ENCODE results near the gene NRXN3. TPM values are rescaled to one million over a fixed set of nuclear protein-coding genes. Genes with fewer than 3 reads are reported as not detected.

The NRXN3 gene
- polyA plus RNA-seq, 1 experiment: 7.0 TPM

DNA sequence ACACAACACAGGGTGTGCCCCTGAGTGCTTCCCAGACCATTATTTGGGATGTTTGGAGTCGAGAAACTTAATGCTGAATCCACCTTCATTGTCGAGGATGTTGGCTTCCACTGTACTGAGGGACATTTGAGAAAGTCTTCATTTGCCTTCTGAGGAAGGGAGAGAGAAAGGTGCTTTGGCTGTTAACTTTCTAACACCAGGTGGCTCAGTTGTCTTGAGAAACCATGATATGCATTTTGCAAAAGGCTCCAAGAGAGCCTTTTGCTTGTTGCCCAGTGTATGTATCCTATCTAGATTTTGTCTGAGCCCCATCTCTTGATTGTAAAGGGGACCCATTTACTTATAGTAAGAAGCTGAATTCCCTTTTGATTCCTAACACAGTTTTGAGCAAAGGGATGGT is 28.6 kb upstream of the NRXN3 start:
- DNase-seq (ENCODE audit: low read depth): no peak
- no peaks in the 10 kb centered on the region for H3K27me3 ChIP-seq (ENCODE audit: control insufficient read depth, insufficient read depth, low read length)
- H3K36me3 ChIP-seq (ENCODE audit: control insufficient read depth, insufficient read depth, low read length): no peaks in the 10 kb centered on the region
- CTCF ChIA-PET: no interaction called here
- POLR2A ChIA-PET: no interaction called here
- TF ChIP-seq, protein P1, sequence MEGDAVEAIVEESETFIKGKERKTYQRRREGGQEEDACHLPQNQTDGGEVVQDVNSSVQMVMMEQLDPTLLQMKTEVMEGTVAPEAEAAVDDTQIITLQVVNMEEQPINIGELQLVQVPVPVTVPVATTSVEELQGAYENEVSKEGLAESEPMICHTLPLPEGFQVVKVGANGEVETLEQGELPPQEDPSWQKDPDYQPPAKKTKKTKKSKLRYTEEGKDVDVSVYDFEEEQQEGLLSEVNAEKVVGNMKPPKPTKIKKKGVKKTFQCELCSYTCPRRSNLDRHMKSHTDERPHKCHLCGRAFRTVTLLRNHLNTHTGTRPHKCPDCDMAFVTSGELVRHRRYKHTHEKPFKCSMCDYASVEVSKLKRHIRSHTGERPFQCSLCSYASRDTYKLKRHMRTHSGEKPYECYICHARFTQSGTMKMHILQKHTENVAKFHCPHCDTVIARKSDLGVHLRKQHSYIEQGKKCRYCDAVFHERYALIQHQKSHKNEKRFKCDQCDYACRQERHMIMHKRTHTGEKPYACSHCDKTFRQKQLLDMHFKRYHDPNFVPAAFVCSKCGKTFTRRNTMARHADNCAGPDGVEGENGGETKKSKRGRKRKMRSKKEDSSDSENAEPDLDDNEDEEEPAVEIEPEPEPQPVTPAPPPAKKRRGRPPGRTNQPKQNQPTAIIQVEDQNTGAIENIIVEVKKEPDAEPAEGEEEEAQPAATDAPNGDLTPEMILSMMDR (IDR thresholded peaks at IDR 0.05; ENCODE audit: insufficient read depth, low read depth, low read length): no peak
- no peak overlapping the region for H3K4me3 ChIP-seq (ENCODE audit: low read depth, low read length)

DNA sequence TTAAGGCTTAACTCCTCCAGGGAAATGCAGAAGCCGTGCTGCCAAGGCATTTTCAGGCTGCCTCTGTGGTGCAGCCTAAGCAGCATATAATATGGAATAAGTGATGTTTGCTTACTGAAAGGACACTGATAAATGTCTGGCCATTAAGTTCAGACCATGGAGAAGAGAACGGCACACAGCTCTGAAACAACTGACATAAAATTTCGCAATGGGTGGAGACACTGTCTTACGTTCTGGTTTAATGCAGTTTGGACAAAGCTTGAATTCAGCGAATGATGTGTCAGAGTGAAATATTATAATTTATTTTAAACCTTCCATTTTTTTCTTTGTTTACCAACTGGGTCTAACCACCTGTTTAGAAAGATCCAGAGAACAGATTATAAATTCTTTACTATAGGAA is 27.2 kb upstream of the NRXN3 start:
- ChIA-PET POLR2A (no interaction called here), CTCF (no interaction called here)
- Histone ChIP-seq H3K36me3 (ENCODE audit: control insufficient read depth, insufficient read depth, low read length) (no peaks in the 10 kb centered on the region), H3K27me3 (ENCODE audit: control insufficient read depth, insufficient read depth, low read length) (no peaks in the 10 kb centered on the region), H3K4me3 (ENCODE audit: low read depth, low read length) (no peak overlapping the region)
- DNase-seq (ENCODE audit: low read depth): no peak
- TF ChIP-seq, protein P1 (IDR thresholded peaks at IDR 0.05; ENCODE audit: insufficient read depth, low read depth, low read length): no peak

DNA sequence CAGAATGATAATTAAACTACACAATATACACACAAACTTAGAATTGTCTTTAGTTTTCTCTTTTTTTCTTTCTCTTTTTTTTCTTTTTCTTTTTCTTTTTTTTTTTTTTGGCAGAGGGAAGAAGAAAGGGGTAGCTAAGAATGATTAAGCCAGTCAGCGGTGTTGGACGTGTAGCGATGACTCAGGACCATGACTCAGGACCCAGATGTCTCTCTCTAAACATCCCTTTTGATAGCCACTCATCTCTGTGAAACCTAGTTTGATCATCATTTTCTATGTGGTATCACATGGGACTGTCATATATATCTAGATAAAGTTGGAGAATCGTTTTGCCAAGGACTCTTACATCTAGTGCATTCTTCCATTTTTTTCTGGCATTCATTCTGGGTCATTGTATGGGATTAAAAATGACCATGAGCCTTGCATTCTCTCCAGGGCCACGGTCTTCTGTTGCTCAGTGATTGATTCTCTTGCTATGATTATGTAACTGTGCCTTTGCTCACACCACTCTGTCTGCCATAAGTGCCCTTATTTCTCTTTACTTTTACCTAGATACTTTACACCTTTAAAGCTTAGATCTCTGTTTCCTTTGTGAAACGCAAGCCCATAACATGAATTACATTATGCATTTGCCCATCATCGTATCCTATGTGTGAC is 26.6 kb upstream of the NRXN3 start:
- POLR2A ChIA-PET: no interaction called here
- no peak for DNase-seq (ENCODE audit: low read depth)
- TF ChIP-seq, protein P1 (IDR thresholded peaks at IDR 0.05; ENCODE audit: insufficient read depth, low read depth, low read length): no peak
- CTCF ChIA-PET: no interaction called here
- Histone ChIP-seq H3K27me3 (ENCODE audit: control insufficient read depth, insufficient read depth, low read length) (no peaks in the 10 kb centered on the region), H3K36me3 (ENCODE audit: control insufficient read depth, insufficient read depth, low read length) (no peaks in the 10 kb centered on the region), H3K4me3 (ENCODE audit: low read depth, low read length) (no peak overlapping the region)

DNA sequence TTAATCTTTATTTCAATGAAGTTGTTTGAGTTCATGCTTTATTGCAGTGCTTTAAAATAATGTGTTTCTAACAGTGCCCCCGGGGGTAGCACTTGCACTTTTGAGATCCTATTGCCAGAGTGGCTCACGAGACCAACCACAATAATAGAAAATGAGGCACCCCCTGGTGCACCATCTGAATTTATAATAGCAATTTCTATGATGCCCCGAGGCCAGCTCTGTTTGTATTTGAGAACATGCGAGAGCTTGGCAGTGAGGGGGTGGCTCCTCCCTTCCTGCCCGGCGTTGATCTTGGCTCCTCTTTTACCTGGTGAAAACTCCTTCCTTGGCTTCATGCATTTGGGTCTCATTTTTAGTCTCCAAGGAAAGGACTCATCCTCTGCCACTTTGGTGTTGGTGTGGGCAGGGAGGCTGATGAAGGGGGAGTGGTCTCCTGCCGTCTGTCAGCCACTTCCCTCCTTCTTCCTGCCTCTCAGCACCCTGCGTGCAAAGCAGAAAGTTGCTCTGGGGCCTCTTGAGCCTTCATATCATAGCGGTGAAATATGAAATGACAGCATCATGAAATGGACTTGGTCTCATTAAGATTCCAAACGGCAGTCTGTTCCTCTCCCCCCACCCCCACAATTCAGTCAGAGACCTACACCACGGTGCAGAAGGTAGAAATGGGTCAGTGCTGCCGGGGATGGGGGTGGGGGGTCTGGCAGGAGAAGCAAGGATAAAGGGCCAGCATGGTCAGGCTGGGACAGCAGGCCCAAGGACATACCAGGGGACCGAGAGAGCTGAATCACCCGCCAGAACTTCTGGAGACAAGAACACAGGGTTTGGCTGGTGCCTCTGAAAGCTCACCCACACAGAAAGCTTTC is 17.7 kb upstream of the NRXN3 start:
- no peaks in the 10 kb centered on the region for H3K27me3 ChIP-seq (ENCODE audit: control insufficient read depth, insufficient read depth, low read length)
- ChIA-PET CTCF (no interaction called here), POLR2A (no interaction called here)
- no peak for DNase-seq (ENCODE audit: low read depth)
- no peaks in the 10 kb centered on the region for H3K36me3 ChIP-seq (ENCODE audit: control insufficient read depth, insufficient read depth, low read length)
- H3K4me3 ChIP-seq (ENCODE audit: low read depth, low read length): no peak overlapping the region
- TF ChIP-seq, protein P1 (IDR thresholded peaks at IDR 0.05; ENCODE audit: insufficient read depth, low read depth, low read length): no peak

DNA sequence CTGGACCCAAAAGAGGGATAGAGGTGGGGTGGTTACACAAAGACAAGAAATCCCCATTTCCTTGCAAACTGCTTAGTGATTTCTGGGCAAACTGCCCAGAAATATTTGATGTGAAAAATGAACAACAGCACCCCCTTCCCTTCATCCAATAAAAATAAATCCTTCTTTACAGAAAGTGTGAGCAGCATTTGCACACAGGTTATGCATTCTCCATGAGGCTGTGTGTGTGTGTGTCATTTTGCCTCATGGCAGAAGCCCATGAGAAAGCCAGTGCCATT is 17.2 kb upstream of the NRXN3 start:
- Histone ChIP-seq H3K27me3 (ENCODE audit: control insufficient read depth, insufficient read depth, low read length) (no peaks in the 10 kb centered on the region), H3K4me3 (ENCODE audit: low read depth, low read length) (no peak overlapping the region)
- POLR2A ChIA-PET: no interaction called here

More for the DNA sequence above, 17.2 kb upstream of the NRXN3 start:
- CTCF ChIA-PET: no interaction called here
- no peaks in the 10 kb centered on the region for H3K36me3 ChIP-seq (ENCODE audit: control insufficient read depth, insufficient read depth, low read length)
- DNase-seq (ENCODE audit: low read depth): no peak
- TF ChIP-seq, protein P1 (IDR thresholded peaks at IDR 0.05; ENCODE audit: insufficient read depth, low read depth, low read length): no peak

Data from BJ (cell line).